ENCODE data around the gene NIPBL.

GRCh38 chr5:37075399-37075950, 198.9 kb downstream of the NIPBL start:
- TF ChIP-seq REST (IDR thresholded peaks at IDR 0.05; ENCODE audit: borderline replicate concordance in 1 of 2, low read depth in 1 of 2, low read length in 2 of 2) (no peak), RAD21 (CRISPR knock-in tag; IDR thresholded peaks at IDR 0.05) (no peak), CTCF (CRISPR knock-in tag; IDR thresholded peaks at IDR 0.05) (no peak), EZH2 (conservative IDR thresholded peaks at IDR 0.05; ENCODE audit: low read depth, low read length) (no peak), DMAP1 (CRISPR knock-in tag; IDR thresholded peaks at IDR 0.05) (no peak), POLR2A (IDR thresholded peaks at IDR 0.05; ENCODE audit: insufficient read depth in 1 of 2, low read depth in 2 of 2, low read length in 2 of 2) (no peak), NR2C2 (CRISPR knock-in tag; IDR thresholded peaks at IDR 0.05; ENCODE audit: borderline replicate concordance) (no peak)

Data from HepG2 (cell line).